Kidney epithelial cell (primary cell): ENCODE results near the gene GIPR. TPM values are rescaled to one million over a fixed set of nuclear protein-coding genes. Genes with fewer than 3 reads are reported as not detected.
A peak's percentile ranks its signal among the peaks of the same experiment; 100 is the strongest.

ENCODE experiments used
- DNase-seq: peaks from one replicate; pipeline ENCODE4 v3.0.0-alpha.2; 2010; ENCODE audit warnings: low read depth
- H3K27me3 ChIP-seq: 2 replicates; pipeline ENCODE4 v1.6.0; 2011; ENCODE audit warnings: low read length; ENCODE audit not compliant: control insufficient read depth, insufficient read depth
- H3K36me3 ChIP-seq: 2 replicates; pipeline ENCODE4 v1.5.1; 2011; ENCODE audit warnings: low read length; ENCODE audit not compliant: control insufficient read depth, insufficient read depth
- H3K4me3 ChIP-seq: 2 replicates; pipeline ENCODE4 v1.5.1; 2011; ENCODE audit warnings: low read depth, mild to moderate bottlenecking, control low read depth, low read length
- total RNA-seq: library from RNA; depleted of rRNA; stranded (reverse); fragments of >200 nt; gene quantifications from 2 replicates; pipeline ENCODE4 v1.2.3, GENCODE V29; 2015
- TF ChIP-seq, protein P1 (sequence below): IDR thresholded peaks from 2 replicates; pipeline ENCODE4 v1.5.1; 2011; ENCODE audit warnings: mild to moderate bottlenecking, moderate library complexity, low read length, control low read depth, inconsistent platforms; ENCODE audit not compliant: insufficient read depth, poor library complexity, severe bottlenecking

Gene GIPR
- total RNA-seq, 1 donor from 2014 or later = 0.46 TPM

DNA sequence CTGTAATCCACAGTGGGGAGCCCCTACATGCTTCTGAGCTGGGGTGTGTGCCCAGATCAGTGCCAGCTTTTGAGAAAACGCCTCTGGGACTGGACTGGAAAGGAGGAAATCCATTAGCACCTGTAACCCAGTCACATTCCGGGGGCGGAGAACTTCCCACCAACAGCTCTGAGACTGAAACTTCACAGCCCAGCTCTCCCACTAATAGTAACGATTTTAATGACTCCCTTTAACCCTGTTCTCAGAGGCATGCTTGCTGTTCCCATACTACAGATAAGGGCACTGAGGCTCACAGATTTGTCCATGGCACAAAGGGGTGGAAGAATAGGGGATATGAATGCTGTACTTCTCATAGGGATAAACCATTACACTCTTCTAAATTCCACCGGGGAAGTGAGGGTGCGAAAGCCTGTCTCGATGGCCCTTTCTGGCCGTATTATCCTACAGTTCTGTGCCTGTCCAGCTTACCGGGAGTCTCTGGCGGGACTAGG, 61.8 kb downstream of the GIPR start:
- TF ChIP-seq, protein P1, sequence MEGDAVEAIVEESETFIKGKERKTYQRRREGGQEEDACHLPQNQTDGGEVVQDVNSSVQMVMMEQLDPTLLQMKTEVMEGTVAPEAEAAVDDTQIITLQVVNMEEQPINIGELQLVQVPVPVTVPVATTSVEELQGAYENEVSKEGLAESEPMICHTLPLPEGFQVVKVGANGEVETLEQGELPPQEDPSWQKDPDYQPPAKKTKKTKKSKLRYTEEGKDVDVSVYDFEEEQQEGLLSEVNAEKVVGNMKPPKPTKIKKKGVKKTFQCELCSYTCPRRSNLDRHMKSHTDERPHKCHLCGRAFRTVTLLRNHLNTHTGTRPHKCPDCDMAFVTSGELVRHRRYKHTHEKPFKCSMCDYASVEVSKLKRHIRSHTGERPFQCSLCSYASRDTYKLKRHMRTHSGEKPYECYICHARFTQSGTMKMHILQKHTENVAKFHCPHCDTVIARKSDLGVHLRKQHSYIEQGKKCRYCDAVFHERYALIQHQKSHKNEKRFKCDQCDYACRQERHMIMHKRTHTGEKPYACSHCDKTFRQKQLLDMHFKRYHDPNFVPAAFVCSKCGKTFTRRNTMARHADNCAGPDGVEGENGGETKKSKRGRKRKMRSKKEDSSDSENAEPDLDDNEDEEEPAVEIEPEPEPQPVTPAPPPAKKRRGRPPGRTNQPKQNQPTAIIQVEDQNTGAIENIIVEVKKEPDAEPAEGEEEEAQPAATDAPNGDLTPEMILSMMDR = no peak
- no peak for DNase-seq
- Histone ChIP-seq H3K36me3 (no peaks in the 10 kb centered on the region), H3K4me3 (peak overlapping the region; percentile 92), H3K27me3 (no peaks in the 10 kb centered on the region)

DNA sequence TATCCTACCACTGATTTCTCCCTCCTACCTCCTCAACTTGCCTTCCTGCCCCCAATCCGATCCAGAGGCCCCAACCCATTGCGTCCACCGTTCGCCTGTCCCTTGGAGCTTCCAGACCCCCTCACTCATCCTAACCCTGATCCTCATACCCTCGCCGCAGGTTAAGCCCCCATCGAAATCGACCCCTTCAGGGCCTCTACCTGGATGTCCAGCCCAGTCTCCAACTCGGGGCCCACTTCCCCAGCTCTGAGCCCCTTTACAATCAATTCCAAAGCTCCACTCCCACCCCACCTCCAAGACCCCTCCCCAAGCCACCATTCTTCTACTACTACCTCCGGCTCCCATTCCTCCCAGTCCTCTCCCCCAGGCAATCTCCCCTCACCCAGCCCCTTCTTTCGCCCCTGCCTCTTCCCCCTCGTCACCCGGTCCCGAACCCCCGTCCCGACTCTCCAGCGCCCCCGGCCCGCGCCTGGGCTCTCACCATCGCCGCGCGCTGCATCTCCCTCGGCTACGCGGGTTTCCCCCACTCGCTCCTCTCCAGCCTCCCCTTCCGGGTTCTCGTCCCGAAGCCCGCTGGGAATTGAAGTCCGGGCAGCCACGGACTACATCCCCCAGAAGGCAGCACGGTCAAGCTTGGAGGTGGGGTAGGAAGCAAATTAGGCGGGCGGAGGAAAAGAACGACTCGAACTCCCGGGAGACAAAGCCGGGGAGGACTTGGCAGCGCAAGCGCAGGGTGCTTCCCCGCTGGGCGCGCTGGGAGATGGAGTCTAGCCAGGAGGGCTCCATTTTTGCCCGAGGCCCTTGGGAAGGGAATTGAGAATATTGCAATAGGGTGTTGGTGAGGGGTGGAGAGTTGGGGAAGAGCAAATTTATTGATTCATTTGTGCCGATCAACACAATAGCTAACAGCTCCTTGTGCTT, 62.6 kb downstream of the GIPR start, which contains the start of gene FBXO46:
FBXO46 (minus strand) TSS at position 529 of the 921 bp plus-strand sequence. CDS start 17,401 bp downstream, outside the sequence.
- Histone ChIP-seq H3K27me3 (no peaks in the 10 kb centered on the region), H3K4me3 (peak within 1 kb of the TSS; percentile 92), H3K36me3 (no peaks in the 10 kb centered on the region)
- peak; percentile 95 for DNase-seq
- TF ChIP-seq, protein P1 = peak; percentile 45

Other genes starting within 250 kb of the GIPR start
- gene ERCC1, start 244.3 kb upstream of the GIPR start, total RNA-seq = 67.1 and 79.5 TPM in 2 replicates
- 1.6 and 5.3 TPM in 2 replicates for gene FOSB, start 200.2 kb upstream of the GIPR start, total RNA-seq
- 13.4 and 18.5 TPM in 2 replicates for gene RTN2, start 171.2 kb upstream of the GIPR start, total RNA-seq
- 0.48 TPM in 1 of 2 replicates, not detected in the other for gene PPM1N, start 169.8 kb upstream of the GIPR start, total RNA-seq
- gene VASP, start 160.7 kb upstream of the GIPR start, total RNA-seq = 228 and 248 TPM in 2 replicates
- 12.3 and 15.5 TPM in 2 replicates for gene OPA3, start 83.4 kb upstream of the GIPR start, total RNA-seq
- gene GPR4, start 66.0 kb upstream of the GIPR start, total RNA-seq = 0.07 TPM in 1 of 2 replicates, not detected in the other
- gene EML2, start 28.8 kb upstream of the GIPR start, total RNA-seq = 30.7 and 33.6 TPM in 2 replicates
- 177 and 219 TPM in 2 replicates for gene SNRPD2, start 23.7 kb downstream of the GIPR start, total RNA-seq
- gene QPCTL, start 24.4 kb downstream of the GIPR start, total RNA-seq = 15.6 and 26.2 TPM in 2 replicates
- 13.0 and 15.8 TPM in 2 replicates for gene FBXO46, start 62.7 kb downstream of the GIPR start, total RNA-seq
- gene MEIOSIN, start 65.2 kb downstream of the GIPR start, total RNA-seq = not detected in 2 replicates
- 11.7 and 16.9 TPM in 2 replicates for gene SIX5, start 101.0 kb downstream of the GIPR start, total RNA-seq
- 17.7 and 17.8 TPM in 2 replicates for gene DMPK, start 114.3 kb downstream of the GIPR start, total RNA-seq
- 29.9 and 35.8 TPM in 2 replicates for gene DMWD, start 124.6 kb downstream of the GIPR start, total RNA-seq
- gene RSPH6A, start 147.1 kb downstream of the GIPR start, total RNA-seq = not detected in 2 replicates
- gene SYMPK, start 194.9 kb downstream of the GIPR start, total RNA-seq = 32.2 and 52.0 TPM in 2 replicates
- gene FOXA3, start 196.1 kb downstream of the GIPR start, total RNA-seq = 0.14 and 0.50 TPM in 2 replicates
- gene IRF2BP1, start 217.9 kb downstream of the GIPR start, total RNA-seq = 32.9 and 36.4 TPM in 2 replicates
- gene MYPOP, start 234.4 kb downstream of the GIPR start, total RNA-seq = 3.0 and 8.0 TPM in 2 replicates
- gene NANOS2, start 246.6 kb downstream of the GIPR start, total RNA-seq = not detected in 2 replicates